Measurements from ENCODE around the gene NCAM1. TPM values are rescaled to one million over a fixed set of nuclear protein-coding genes. Genes with fewer than 3 reads are reported as not detected.

The NCAM1 gene
- total RNA-seq, 1 experiment from 2014 or later, result 3.7 TPM

GRCh38 chr11:113237261-113237660 is 276.0 kb downstream of the NCAM1 start:
- Mint-ChIP-seq H3K4me3 (ENCODE audit: low read depth, unreplicated experiment) (no peak overlapping the region), H3K27me3 (ENCODE audit: unreplicated experiment) (peaks cover 81% of the 10 kb centered on the region), H3K9me3 (ENCODE audit: low read depth, unreplicated experiment) (no peaks in the 10 kb centered on the region), H3K4me1 (ENCODE audit: low read depth, unreplicated experiment) (no peaks in the 10 kb centered on the region), H3K36me3 (ENCODE audit: insufficient read depth, unreplicated experiment) (no peaks in the 10 kb centered on the region), H3K27ac (ENCODE audit: unreplicated experiment) (no peak overlapping the region)
- no TSS peak for BruUV-seq (replicated peaks)
- TF ChIP-seq, protein P1, sequence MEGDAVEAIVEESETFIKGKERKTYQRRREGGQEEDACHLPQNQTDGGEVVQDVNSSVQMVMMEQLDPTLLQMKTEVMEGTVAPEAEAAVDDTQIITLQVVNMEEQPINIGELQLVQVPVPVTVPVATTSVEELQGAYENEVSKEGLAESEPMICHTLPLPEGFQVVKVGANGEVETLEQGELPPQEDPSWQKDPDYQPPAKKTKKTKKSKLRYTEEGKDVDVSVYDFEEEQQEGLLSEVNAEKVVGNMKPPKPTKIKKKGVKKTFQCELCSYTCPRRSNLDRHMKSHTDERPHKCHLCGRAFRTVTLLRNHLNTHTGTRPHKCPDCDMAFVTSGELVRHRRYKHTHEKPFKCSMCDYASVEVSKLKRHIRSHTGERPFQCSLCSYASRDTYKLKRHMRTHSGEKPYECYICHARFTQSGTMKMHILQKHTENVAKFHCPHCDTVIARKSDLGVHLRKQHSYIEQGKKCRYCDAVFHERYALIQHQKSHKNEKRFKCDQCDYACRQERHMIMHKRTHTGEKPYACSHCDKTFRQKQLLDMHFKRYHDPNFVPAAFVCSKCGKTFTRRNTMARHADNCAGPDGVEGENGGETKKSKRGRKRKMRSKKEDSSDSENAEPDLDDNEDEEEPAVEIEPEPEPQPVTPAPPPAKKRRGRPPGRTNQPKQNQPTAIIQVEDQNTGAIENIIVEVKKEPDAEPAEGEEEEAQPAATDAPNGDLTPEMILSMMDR (IDR thresholded peaks at IDR 0.05; ENCODE audit: unreplicated experiment), result no peak
- DNase-seq, result no peak
- CTCF ChIA-PET, result no interaction called here
- intact Hi-C loops (cut with micrococcal nuclease; ENCODE audit: unreplicated experiment), result no loop called here

DNA sequence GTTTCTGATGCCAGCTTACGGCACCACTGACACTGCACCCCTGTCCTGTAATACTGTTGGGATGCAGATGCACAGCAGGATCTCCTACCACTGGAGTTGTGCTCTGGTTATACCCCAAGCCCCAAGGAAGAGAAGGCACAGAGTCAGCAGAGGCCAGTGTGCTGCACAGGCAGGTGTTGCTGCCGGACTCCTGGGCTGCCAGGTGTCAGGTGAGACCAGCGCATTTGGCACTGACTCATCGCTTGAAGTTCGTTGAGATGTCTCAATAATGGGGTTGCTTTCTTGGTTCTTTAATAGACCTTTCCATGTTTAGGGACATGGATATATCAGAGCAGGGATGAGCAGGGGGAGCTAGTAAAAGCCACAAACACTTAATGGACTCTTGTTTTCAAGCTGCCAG is 277.5 kb downstream of the NCAM1 start:
- Mint-ChIP-seq H3K27me3 (ENCODE audit: unreplicated experiment) (peaks cover 80% of the 10 kb centered on the region), H3K4me3 (ENCODE audit: low read depth, unreplicated experiment) (no peak overlapping the region), H3K4me1 (ENCODE audit: low read depth, unreplicated experiment) (no peaks in the 10 kb centered on the region), H3K9me3 (ENCODE audit: low read depth, unreplicated experiment) (no peaks in the 10 kb centered on the region), H3K36me3 (ENCODE audit: insufficient read depth, unreplicated experiment) (no peaks in the 10 kb centered on the region), H3K27ac (ENCODE audit: unreplicated experiment) (no peak overlapping the region)
- no peak for DNase-seq
- intact Hi-C loops (cut with micrococcal nuclease; ENCODE audit: unreplicated experiment), result no loop called here
- TF ChIP-seq, protein P1 (IDR thresholded peaks at IDR 0.05; ENCODE audit: unreplicated experiment), result no peak
- BruUV-seq (replicated peaks), result no TSS peak
- CTCF ChIA-PET, result no interaction called here

DNA sequence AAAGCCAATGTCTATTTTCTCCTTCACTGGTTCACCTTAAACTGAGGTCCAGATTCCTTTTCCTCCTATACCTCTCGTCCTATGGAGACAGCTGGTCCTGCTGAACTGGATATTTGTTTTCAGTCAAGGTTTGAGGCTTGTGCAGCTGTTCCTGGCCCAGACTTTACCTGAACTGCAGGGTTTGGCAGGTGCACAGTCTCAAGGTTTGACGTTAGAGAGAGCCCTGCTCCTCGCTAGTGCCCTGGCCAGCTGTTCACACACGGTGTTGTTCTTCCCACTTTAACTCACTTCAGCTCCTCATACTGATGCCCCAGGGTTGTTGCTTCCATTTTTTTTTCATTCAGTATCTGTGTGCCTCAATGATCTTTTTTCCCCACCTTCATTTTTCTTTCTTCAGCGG is 279.2 kb downstream of the NCAM1 start:
- Mint-ChIP-seq H3K36me3 (ENCODE audit: insufficient read depth, unreplicated experiment) (no peaks in the 10 kb centered on the region), H3K27ac (ENCODE audit: unreplicated experiment) (no peak overlapping the region), H3K27me3 (ENCODE audit: unreplicated experiment) (peaks cover 80% of the 10 kb centered on the region), H3K4me1 (ENCODE audit: low read depth, unreplicated experiment) (no peaks in the 10 kb centered on the region), H3K4me3 (ENCODE audit: low read depth, unreplicated experiment) (no peak overlapping the region), H3K9me3 (ENCODE audit: low read depth, unreplicated experiment) (no peaks in the 10 kb centered on the region)
- TF ChIP-seq, protein P1 (IDR thresholded peaks at IDR 0.05; ENCODE audit: unreplicated experiment), result no peak
- DNase-seq, result no peak
- CTCF ChIA-PET, result no interaction called here
- BruUV-seq (replicated peaks), result no TSS peak
- intact Hi-C loops (cut with micrococcal nuclease; ENCODE audit: unreplicated experiment), result no loop called here

GRCh38 chr11:113240790-113241635 is 279.8 kb downstream of the NCAM1 start:
- TF ChIP-seq, protein P1 (IDR thresholded peaks at IDR 0.05; ENCODE audit: unreplicated experiment), result no peak
- intact Hi-C loops (cut with micrococcal nuclease; ENCODE audit: unreplicated experiment), result no loop called here
- H3K4me3 Mint-ChIP-seq (ENCODE audit: low read depth, unreplicated experiment), result no peak overlapping the region
- H3K27me3 Mint-ChIP-seq (ENCODE audit: unreplicated experiment), result peaks cover 80% of the 10 kb centered on the region
- no peaks in the 10 kb centered on the region for H3K9me3 Mint-ChIP-seq (ENCODE audit: low read depth, unreplicated experiment)
- H3K27ac Mint-ChIP-seq (ENCODE audit: unreplicated experiment), result no peak overlapping the region
- no peaks in the 10 kb centered on the region for H3K36me3 Mint-ChIP-seq (ENCODE audit: insufficient read depth, unreplicated experiment)
- no peaks in the 10 kb centered on the region for H3K4me1 Mint-ChIP-seq (ENCODE audit: low read depth, unreplicated experiment)
- CTCF ChIA-PET, result no interaction called here
- BruUV-seq (replicated peaks), result no TSS peak
- no peak for DNase-seq

All from Calu3 (cell line).